DOHH2 (cell line): ENCODE data around the gene CFAP46.

ENCODE experiments used
- CTCF ChIP-seq: fragments of 200-600 bp; sonication (generic); IDR thresholded peaks from one replicate; pipeline ENCODE4 v1.5.1; 2014; ENCODE audit warnings: antibody characterized with exemption, mild to moderate bottlenecking, low read depth, low read length; ENCODE audit not compliant: poor library complexity, severe bottlenecking
- EZH2phosphoT487 ChIP-seq: fragments of 200-600 bp; sonication (generic); IDR thresholded peaks from 2 replicates; pipeline ENCODE4 v1.6.1; 2017; ENCODE audit warnings: borderline replicate concordance, mild to moderate bottlenecking, antibody characterized with exemption, low read length, moderate library complexity, mixed read lengths

- no peak for TF ChIP-seq CTCF
- no peak for TF ChIP-seq EZH2phosphoT487
These were observed 32.0 kb downstream of the CFAP46 start for GRCh38 chr10:132910186-132910880.
